Smooth muscle cell (in vitro differentiated cells): Measurements from ENCODE around the gene NOTCH1. TPM values are rescaled to one million over a fixed set of nuclear protein-coding genes. Genes with fewer than 3 reads are reported as not detected.

Source experiments
- microRNA-seq: library from miRNA; unstranded; fragments of <30 nt; microRNA quantifications from one replicate; pipeline ENCODE4, GENCODE V29; 2016; ENCODE audit warnings: borderline number of aligned reads
- polyA plus RNA-seq: library from polyadenylated mRNA; unstranded; fragments of >200 nt; fragmentation: Nextera tagmentation; extraction: Ambion mirVana; gene quantifications from 2 replicates; pipeline ENCODE4 v1.2.1, GENCODE V29; 2016
- small RNA-seq: library from RNA; depleted of rRNA; stranded (forward); fragments of <200 nt; gene quantifications from one replicate; pipeline ENCODE3, GENCODE V24; 2014
- total RNA-seq: library from RNA; depleted of rRNA; stranded (reverse); fragments of >200 nt; gene quantifications from 2 replicates; pipeline ENCODE4 v1.2.3, GENCODE V29; 2014

The NOTCH1 gene
- total and polyA plus RNA-seq, 2 experiments from 2014 or later = 7.2 to 13.2 TPM

Small RNA genes lying within 50 kb of the gene (microRNA-seq; reads per million reads assigned to microRNA genes)
- gene MIR4673 (not detected), gene MIR4674 (not detected)

Small RNA genes lying within 50 kb of the gene (small RNA-seq; reads per million reads assigned to genes)
- gene MIR4673 (not detected), gene MIR4674 (not detected)

Other genes with a start within 250 kb of the NOTCH1 start
- gene CCDC187, start 242.0 kb downstream of the NOTCH1 start, total RNA-seq = not detected in 2 replicates
- 0.10 TPM in 1 of 2 replicates, not detected in the other for gene CCDC187, start 242.0 kb downstream of the NOTCH1 start, polyA plus RNA-seq
- 17.1 and 21.1 TPM in 2 replicates for gene GPSM1, start 218.5 kb downstream of the NOTCH1 start, total RNA-seq
- gene GPSM1, start 218.5 kb downstream of the NOTCH1 start, polyA plus RNA-seq = 42.8 and 45.9 TPM in 2 replicates
- 9.5 and 19.0 TPM in 2 replicates for gene DNLZ, start 182.3 kb downstream of the NOTCH1 start, total RNA-seq
- gene DNLZ, start 182.3 kb downstream of the NOTCH1 start, polyA plus RNA-seq = 31.5 and 41.5 TPM in 2 replicates
- gene CARD9, start 172.4 kb downstream of the NOTCH1 start, total RNA-seq = 0.94 and 1.2 TPM in 2 replicates
- 1.9 and 3.0 TPM in 2 replicates for gene CARD9, start 172.4 kb downstream of the NOTCH1 start, polyA plus RNA-seq
- gene SNAPC4, start 145.9 kb downstream of the NOTCH1 start, total RNA-seq = 1.6 and 4.2 TPM in 2 replicates
- 8.1 and 9.0 TPM in 2 replicates for gene SNAPC4, start 145.9 kb downstream of the NOTCH1 start, polyA plus RNA-seq
- 28.9 and 47.6 TPM in 2 replicates for gene ENTR1, start 135.4 kb downstream of the NOTCH1 start, total RNA-seq
- gene ENTR1, start 135.4 kb downstream of the NOTCH1 start, polyA plus RNA-seq = 25.4 and 29.7 TPM in 2 replicates
- gene PMPCA, start 135.4 kb downstream of the NOTCH1 start, total RNA-seq = 39.1 and 39.8 TPM in 2 replicates
- 73.0 and 75.7 TPM in 2 replicates for gene PMPCA, start 135.4 kb downstream of the NOTCH1 start, polyA plus RNA-seq
- 2.8 and 6.5 TPM in 2 replicates for gene INPP5E, start 106.2 kb downstream of the NOTCH1 start, total RNA-seq
- 7.7 and 10.9 TPM in 2 replicates for gene INPP5E, start 106.2 kb downstream of the NOTCH1 start, polyA plus RNA-seq
- 40.2 and 45.7 TPM in 2 replicates for gene SEC16A, start 63.0 kb downstream of the NOTCH1 start, total RNA-seq
- gene SEC16A, start 63.0 kb downstream of the NOTCH1 start, polyA plus RNA-seq = 56.8 and 72.2 TPM in 2 replicates
- 60.3 and 61.8 TPM in 2 replicates for gene EGFL7, start 116.9 kb upstream of the NOTCH1 start, total RNA-seq
- gene EGFL7, start 116.9 kb upstream of the NOTCH1 start, polyA plus RNA-seq = 196 and 239 TPM in 2 replicates
- 42.9 and 48.6 TPM in 2 replicates for gene AGPAT2, start 141.4 kb upstream of the NOTCH1 start, total RNA-seq
- gene AGPAT2, start 141.4 kb upstream of the NOTCH1 start, polyA plus RNA-seq = 105 and 122 TPM in 2 replicates
- gene DIPK1B, start 166.5 kb upstream of the NOTCH1 start, total RNA-seq = 14.6 and 25.5 TPM in 2 replicates
- 57.8 and 58.5 TPM in 2 replicates for gene DIPK1B, start 166.5 kb upstream of the NOTCH1 start, polyA plus RNA-seq
- not detected in 2 replicates for gene LCN10, start 196.9 kb upstream of the NOTCH1 start, total RNA-seq
- not detected in 2 replicates for gene LCN10, start 196.9 kb upstream of the NOTCH1 start, polyA plus RNA-seq
- gene LCN6, start 202.5 kb upstream of the NOTCH1 start, total RNA-seq = not detected in 2 replicates
- gene LCN6, start 202.5 kb upstream of the NOTCH1 start, polyA plus RNA-seq = not detected in 2 replicates
- not detected in 2 replicates for gene LCN8, start 212.2 kb upstream of the NOTCH1 start, total RNA-seq
- gene LCN8, start 212.2 kb upstream of the NOTCH1 start, polyA plus RNA-seq = not detected in 2 replicates
- gene LCN15, start 218.5 kb upstream of the NOTCH1 start, total RNA-seq = not detected in 2 replicates
- gene LCN15, start 218.5 kb upstream of the NOTCH1 start, polyA plus RNA-seq = not detected in 2 replicates
- gene TMEM141, start 245.3 kb upstream of the NOTCH1 start, total RNA-seq = 59.2 and 75.4 TPM in 2 replicates
- gene TMEM141, start 245.3 kb upstream of the NOTCH1 start, polyA plus RNA-seq = 112 and 118 TPM in 2 replicates